ENCODE measurements around the gene PTCD2. TPM values are rescaled to one million over a fixed set of nuclear protein-coding genes. Genes with fewer than 3 reads are reported as not detected.

PTCD2 gene
- total and polyA plus RNA-seq, 9 donors: 3.3 to 12.9 (median 7.7) TPM

GRCh38 chr5:72307573-72307967 is 12.6 kb upstream of the PTCD2 start:
- intact Hi-C loops (cut with DNase I): loop anchor here in 3 of 4 donors (5.0 to 10.0 kb wide), 3 partner anchors 173 to 525 kb away; no protein-coding TSS in a partner anchor
- TF ChIP-seq CTCF (IDR thresholded peaks at IDR 0.05) (no peak), EP300 (IDR thresholded peaks at IDR 0.05) (no peak), POLR2A (IDR thresholded peaks at IDR 0.05) (no peak)
- 3 to 4% (median 4%) methylated on average over 8 of the region's 8 CpGs for WGBS, 3 donors

GRCh38 chr5:72307968-72308852 is 12.0 kb upstream of the PTCD2 start:
- peak overlapping the region; percentile 80 for H3K4me3 ChIP-seq
- no peaks in the 10 kb centered on the region for H3K27me3 ChIP-seq
- peak; percentile 96 to 98 (median 97) for DNase-seq
- H3K9me3 ChIP-seq: no peaks in the 10 kb centered on the region
- peak; percentile 23 for TF ChIP-seq EP300 (IDR thresholded peaks at IDR 0.05)
- peak; percentile 90 for TF ChIP-seq POLR2A (IDR thresholded peaks at IDR 0.05)
- peak; percentile 88 to 98 (median 95) for TF ChIP-seq CTCF (IDR thresholded peaks at IDR 0.05)
- intact Hi-C loops (cut with DNase I): loop anchor here in 3 of 4 donors (2.0 to 10.0 kb wide), 4 partner anchors 173 to 526 kb away; no protein-coding TSS in a partner anchor
- WGBS, 3 donors: 1% methylated on average over 69 to 76 of the region's 76 CpGs
- H3K36me3 ChIP-seq: no peaks in the 10 kb centered on the region
- H3K27ac ChIP-seq: peak overlapping the region; percentile 85 to 96
- H3K4me1 ChIP-seq (ENCODE audit: insufficient read depth): no peaks in the 10 kb centered on the region

More at GRCh38 chr5:72307573-72307967, 12.6 kb upstream of the PTCD2 start:
- peak overlapping the region; percentile 80 for H3K4me3 ChIP-seq
- no peaks in the 10 kb centered on the region for H3K36me3 ChIP-seq
- H3K27ac ChIP-seq: peak overlapping the region; percentile 85 to 96
- no peaks in the 10 kb centered on the region for H3K9me3 ChIP-seq
- H3K4me1 ChIP-seq (ENCODE audit: insufficient read depth): no peaks in the 10 kb centered on the region
- no peak for DNase-seq
- H3K27me3 ChIP-seq: no peaks in the 10 kb centered on the region

- 70% methylated on average over 6 of the region's 6 CpGs for WGBS, 3 donors
- TF ChIP-seq CTCF (IDR thresholded peaks at IDR 0.05) (no peak), EP300 (IDR thresholded peaks at IDR 0.05) (no peak), POLR2A (IDR thresholded peaks at IDR 0.05) (no peak)
- no peak for DNase-seq
- Histone ChIP-seq H3K27me3 (no peaks in the 10 kb centered on the region), H3K36me3 (no peaks in the 10 kb centered on the region), H3K9me3 (no peaks in the 10 kb centered on the region), H3K27ac (no peak overlapping the region), H3K4me3 (no peak overlapping the region), H3K4me1 (ENCODE audit: insufficient read depth) (no peaks in the 10 kb centered on the region)
- intact Hi-C loops (cut with DNase I): loop anchor here in 3 of 4 donors (2.0 to 10.0 kb wide), 4 partner anchors 174 to 527 kb away; no protein-coding TSS in a partner anchor
Measured at GRCh38 chr5:72308853-72309191, 11.4 kb upstream of the PTCD2 start.

GRCh38 chr5:72313141-72313540 is 7.0 kb upstream of the PTCD2 start:
- no peak for DNase-seq
- Histone ChIP-seq H3K9me3 (no peaks in the 10 kb centered on the region), H3K27ac (no peak overlapping the region), H3K27me3 (no peaks in the 10 kb centered on the region), H3K4me1 (ENCODE audit: insufficient read depth) (no peaks in the 10 kb centered on the region), H3K4me3 (no peak overlapping the region), H3K36me3 (no peaks in the 10 kb centered on the region)
- WGBS, 3 donors: 82 to 96% (median 92%) methylated on average over 1 of the region's 1 CpG
- TF ChIP-seq EP300 (IDR thresholded peaks at IDR 0.05) (no peak), POLR2A (IDR thresholded peaks at IDR 0.05) (no peak), CTCF (IDR thresholded peaks at IDR 0.05) (no peak)
- intact Hi-C loops (cut with DNase I): loop anchor here in 2 of 4 donors (5.0 kb wide), 1 partner anchor 531 kb away; no protein-coding TSS in a partner anchor
